ENCODE results near the gene NEDD4.

The NEDD4 gene

GRCh38 chr15:55791551-55792400 is 201.6 kb downstream of the NEDD4 start:
- no peaks in the 10 kb centered on the region for H3K9me3 ChIP-seq (ENCODE audit: control insufficient read depth, insufficient read depth, low read depth, low read length)
- H3K27ac ChIP-seq (ENCODE audit: extremely low read depth, low read depth, low read length) = peak overlapping the region; percentile 10; the same call in 1 of the 2 replicates
- POLR2A ChIA-PET = no interaction called here
- CTCF ChIA-PET = interaction anchor here (1.2 kb wide), 1 partner anchor 17 kb away, joined by 4 read pairs; no protein-coding TSS in a partner anchor
- H3K36me3 ChIP-seq (ENCODE audit: control insufficient read depth in 2 of 2, insufficient read depth in 1 of 2, low read length in 2 of 2) = no peaks in the 10 kb centered on the region
- H3K4me1 ChIP-seq (ENCODE audit: control insufficient read depth, insufficient read depth, low read length) = peaks cover 9% of the 10 kb centered on the region; the same call in 1 of the 2 replicates
- H3K4me3 ChIP-seq (ENCODE audit: low read depth, low read length) = no peak overlapping the region
- TF ChIP-seq SCRT2 (tag by site-specific recombination; IDR thresholded peaks at IDR 0.05) (no peak), OSR2 (tag by site-specific recombination; IDR thresholded peaks at IDR 0.05) (peak; percentile 16; the same call in 1 of the 2 replicates), SETDB1 (IDR thresholded peaks at IDR 0.05; ENCODE audit: insufficient read length, low read length) (no peak), ZBTB20 (tag by site-specific recombination; IDR thresholded peaks at IDR 0.05) (no peak), ZNF404 (tag by site-specific recombination; IDR thresholded peaks at IDR 0.05) (no peak), ZNF416 (tag by site-specific recombination; IDR thresholded peaks at IDR 0.05) (no peak), REPIN1 (tag by site-specific recombination; IDR thresholded peaks at IDR 0.05; ENCODE audit: low read depth) (no peak), ZNF239 (tag by site-specific recombination; IDR thresholded peaks at IDR 0.05) (no peak), INSM2 (tag by site-specific recombination; IDR thresholded peaks at IDR 0.05) (no peak), HOXC10 (CRISPR knock-in tag; IDR thresholded peaks at IDR 0.05) (no peak), ZNF138 (tag by site-specific recombination; IDR thresholded peaks at IDR 0.05; ENCODE audit: borderline replicate concordance) (no peak), ZNF610 (tag by site-specific recombination; IDR thresholded peaks at IDR 0.05; ENCODE audit: borderline replicate concordance) (no peak), SP7 (tag by site-specific recombination; IDR thresholded peaks at IDR 0.05) (peak; percentile 82), ZNF132 (tag by site-specific recombination; IDR thresholded peaks at IDR 0.05; ENCODE audit: borderline replicate concordance) (no peak), ZNF391 (tag by site-specific recombination; IDR thresholded peaks at IDR 0.05; ENCODE audit: borderline replicate concordance, low read depth) (no peak), ZNF48 (tag by site-specific recombination; IDR thresholded peaks at IDR 0.05) (no peak), SP2 (tag by site-specific recombination; IDR thresholded peaks at IDR 0.05) (no peak), ZNF26 (tag by site-specific recombination; IDR thresholded peaks at IDR 0.05) (no peak), ZNF324 (tag by site-specific recombination; IDR thresholded peaks at IDR 0.05) (no peak), ZNF292 (tag by site-specific recombination; IDR thresholded peaks at IDR 0.05; ENCODE audit: borderline replicate concordance, low read depth) (no peak), BCL6B (tag by site-specific recombination; IDR thresholded peaks at IDR 0.05) (no peak), ZNF394 (tag by site-specific recombination; IDR thresholded peaks at IDR 0.05; ENCODE audit: borderline replicate concordance) (0 out of 2 replicates have a peak, but pooled peaks have one; percentile 17), ZNF341 (tag by site-specific recombination; IDR thresholded peaks at IDR 0.05; ENCODE audit: low read depth) (no peak), ZXDB (tag by site-specific recombination; IDR thresholded peaks at IDR 0.05) (no peak)
- TF ChIP-seq, protein P1, sequence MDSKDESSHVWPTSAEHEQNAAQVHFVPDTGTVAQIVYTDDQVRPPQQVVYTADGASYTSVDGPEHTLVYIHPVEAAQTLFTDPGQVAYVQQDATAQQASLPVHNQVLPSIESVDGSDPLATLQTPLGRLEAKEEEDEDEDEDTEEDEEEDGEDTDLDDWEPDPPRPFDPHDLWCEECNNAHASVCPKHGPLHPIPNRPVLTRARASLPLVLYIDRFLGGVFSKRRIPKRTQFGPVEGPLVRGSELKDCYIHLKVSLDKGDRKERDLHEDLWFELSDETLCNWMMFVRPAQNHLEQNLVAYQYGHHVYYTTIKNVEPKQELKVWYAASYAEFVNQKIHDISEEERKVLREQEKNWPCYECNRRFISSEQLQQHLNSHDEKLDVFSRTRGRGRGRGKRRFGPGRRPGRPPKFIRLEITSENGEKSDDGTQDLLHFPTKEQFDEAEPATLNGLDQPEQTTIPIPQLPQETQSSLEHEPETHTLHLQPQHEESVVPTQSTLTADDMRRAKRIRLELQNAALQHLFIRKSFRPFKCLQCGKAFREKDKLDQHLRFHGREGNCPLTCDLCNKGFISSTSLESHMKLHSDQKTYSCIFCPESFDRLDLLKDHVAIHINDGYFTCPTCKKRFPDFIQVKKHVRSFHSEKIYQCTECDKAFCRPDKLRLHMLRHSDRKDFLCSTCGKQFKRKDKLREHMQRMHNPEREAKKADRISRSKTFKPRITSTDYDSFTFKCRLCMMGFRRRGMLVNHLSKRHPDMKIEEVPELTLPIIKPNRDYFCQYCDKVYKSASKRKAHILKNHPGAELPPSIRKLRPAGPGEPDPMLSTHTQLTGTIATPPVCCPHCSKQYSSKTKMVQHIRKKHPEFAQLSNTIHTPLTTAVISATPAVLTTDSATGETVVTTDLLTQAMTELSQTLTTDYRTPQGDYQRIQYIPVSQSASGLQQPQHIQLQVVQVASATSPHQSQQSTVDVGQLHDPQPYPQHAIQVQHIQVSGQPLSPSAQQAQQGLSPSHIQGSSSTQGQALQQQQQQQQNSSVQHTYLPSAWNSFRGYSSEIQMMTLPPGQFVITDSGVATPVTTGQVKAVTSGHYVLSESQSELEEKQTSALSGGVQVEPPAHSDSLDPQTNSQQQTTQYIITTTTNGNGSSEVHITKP (tag by site-specific recombination; IDR thresholded peaks at IDR 0.05) = peak; percentile 93
- TF ChIP-seq, protein P2, sequence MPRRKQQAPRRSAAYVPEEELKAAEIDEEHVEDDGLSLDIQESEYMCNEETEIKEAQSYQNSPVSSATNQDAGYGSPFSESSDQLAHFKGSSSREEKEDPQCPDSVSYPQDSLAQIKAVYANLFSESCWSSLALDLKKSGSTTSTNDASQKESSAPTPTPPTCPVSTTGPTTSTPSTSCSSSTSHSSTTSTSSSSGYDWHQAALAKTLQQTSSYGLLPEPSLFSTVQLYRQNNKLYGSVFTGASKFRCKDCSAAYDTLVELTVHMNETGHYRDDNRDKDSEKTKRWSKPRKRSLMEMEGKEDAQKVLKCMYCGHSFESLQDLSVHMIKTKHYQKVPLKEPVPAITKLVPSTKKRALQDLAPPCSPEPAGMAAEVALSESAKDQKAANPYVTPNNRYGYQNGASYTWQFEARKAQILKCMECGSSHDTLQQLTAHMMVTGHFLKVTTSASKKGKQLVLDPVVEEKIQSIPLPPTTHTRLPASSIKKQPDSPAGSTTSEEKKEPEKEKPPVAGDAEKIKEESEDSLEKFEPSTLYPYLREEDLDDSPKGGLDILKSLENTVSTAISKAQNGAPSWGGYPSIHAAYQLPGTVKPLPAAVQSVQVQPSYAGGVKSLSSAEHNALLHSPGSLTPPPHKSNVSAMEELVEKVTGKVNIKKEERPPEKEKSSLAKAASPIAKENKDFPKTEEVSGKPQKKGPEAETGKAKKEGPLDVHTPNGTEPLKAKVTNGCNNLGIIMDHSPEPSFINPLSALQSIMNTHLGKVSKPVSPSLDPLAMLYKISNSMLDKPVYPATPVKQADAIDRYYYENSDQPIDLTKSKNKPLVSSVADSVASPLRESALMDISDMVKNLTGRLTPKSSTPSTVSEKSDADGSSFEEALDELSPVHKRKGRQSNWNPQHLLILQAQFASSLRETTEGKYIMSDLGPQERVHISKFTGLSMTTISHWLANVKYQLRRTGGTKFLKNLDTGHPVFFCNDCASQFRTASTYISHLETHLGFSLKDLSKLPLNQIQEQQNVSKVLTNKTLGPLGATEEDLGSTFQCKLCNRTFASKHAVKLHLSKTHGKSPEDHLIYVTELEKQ (tag by site-specific recombination; IDR thresholded peaks at IDR 0.05; ENCODE audit: borderline replicate concordance) = no peak
